ENCODE data around the gene KAZN. TPM values are rescaled to one million over a fixed set of nuclear protein-coding genes. Genes with fewer than 3 reads are reported as not detected.

The KAZN gene
- total and polyA plus RNA-seq, 3 donors from 2014 or later = 12.1 to 14.6 (median 13.8) TPM

DNA sequence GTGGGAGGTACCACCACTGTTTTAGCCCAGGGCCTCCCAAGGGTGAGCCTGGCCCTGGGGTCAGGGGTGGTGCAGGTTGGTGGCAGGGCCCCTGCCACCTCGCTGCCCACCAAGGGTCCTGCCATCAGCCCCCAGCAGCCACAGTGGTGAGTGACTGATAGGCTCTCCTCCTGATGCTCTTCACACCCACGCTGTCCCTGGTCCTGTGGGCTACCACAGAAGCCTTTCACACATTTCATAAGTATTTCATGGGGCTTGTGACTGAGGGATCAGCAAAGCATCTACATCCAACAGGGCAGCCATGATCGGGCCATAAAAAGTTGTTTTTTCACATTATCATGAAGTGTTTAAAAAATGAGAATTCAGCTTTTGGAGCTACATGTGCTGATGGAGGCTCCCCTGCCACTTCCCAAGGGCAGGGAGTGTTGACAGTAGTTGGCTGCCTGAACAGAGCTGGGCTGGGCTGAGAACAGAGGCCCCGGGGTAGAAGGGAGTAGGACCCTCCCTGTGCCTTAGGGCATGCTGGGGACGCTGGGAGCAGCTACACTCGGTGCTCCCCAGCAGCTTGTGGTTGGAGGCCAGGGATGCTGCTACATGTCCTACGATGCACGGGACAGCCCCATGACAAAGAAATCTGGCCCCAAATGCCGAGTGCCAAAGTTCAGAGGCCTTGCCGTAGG is 482.0 kb downstream of the KAZN start:
- DNase-seq = no peak
- Histone ChIP-seq H3K4me1 (no peaks in the 10 kb centered on the region), H3K27me3 (no peaks in the 10 kb centered on the region), H3K4me3 (no peak overlapping the region), H3K36me3 (ENCODE audit: low read depth, missing control alignments) (no peaks in the 10 kb centered on the region), H3K9me3 (no peaks in the 10 kb centered on the region), H3K27ac (no peak overlapping the region)
- no peak for TF ChIP-seq POLR2A (IDR thresholded peaks at IDR 0.05)
- TF ChIP-seq, protein P1, sequence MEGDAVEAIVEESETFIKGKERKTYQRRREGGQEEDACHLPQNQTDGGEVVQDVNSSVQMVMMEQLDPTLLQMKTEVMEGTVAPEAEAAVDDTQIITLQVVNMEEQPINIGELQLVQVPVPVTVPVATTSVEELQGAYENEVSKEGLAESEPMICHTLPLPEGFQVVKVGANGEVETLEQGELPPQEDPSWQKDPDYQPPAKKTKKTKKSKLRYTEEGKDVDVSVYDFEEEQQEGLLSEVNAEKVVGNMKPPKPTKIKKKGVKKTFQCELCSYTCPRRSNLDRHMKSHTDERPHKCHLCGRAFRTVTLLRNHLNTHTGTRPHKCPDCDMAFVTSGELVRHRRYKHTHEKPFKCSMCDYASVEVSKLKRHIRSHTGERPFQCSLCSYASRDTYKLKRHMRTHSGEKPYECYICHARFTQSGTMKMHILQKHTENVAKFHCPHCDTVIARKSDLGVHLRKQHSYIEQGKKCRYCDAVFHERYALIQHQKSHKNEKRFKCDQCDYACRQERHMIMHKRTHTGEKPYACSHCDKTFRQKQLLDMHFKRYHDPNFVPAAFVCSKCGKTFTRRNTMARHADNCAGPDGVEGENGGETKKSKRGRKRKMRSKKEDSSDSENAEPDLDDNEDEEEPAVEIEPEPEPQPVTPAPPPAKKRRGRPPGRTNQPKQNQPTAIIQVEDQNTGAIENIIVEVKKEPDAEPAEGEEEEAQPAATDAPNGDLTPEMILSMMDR (IDR thresholded peaks at IDR 0.05) = no peak
- WGBS, 2 donors = 91 to 94% methylated on average over 4 to 10 of the region's 10 CpGs
- intact Hi-C loops (cut with DNase I; ENCODE audit: low total_unique reads) = no loop called here

DNA sequence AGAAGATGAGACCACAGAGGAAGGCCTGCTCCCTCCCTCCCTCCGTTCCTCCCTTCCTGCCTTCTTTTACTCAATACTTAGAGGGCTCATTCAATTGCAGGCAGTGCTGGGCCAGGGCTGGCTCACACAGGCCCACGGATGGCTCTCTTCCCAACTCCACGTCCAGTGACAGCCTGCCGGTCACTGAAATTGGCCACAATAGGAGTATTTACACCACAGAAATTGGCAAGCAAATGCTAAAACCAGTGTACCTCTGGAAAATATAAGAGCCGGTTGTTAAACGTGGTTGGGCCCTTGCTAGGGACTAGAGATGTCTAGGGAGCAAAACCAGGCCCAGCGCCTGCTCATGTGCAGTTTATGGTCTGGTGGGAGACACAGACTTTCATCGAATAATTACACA is 482.6 kb downstream of the KAZN start:
- no peaks in the 10 kb centered on the region for H3K9me3 ChIP-seq
- no peak for DNase-seq
- intact Hi-C loops (cut with DNase I; ENCODE audit: low total_unique reads) = no loop called here

GRCh38 chr1:15083578-15083977 is 485.1 kb downstream of the KAZN start:
- no peaks in the 10 kb centered on the region for H3K4me1 ChIP-seq
- intact Hi-C loops (cut with DNase I; ENCODE audit: low total_unique reads) = no loop called here
- 89 to 100% methylated on average over 7 of the region's 7 CpGs for WGBS, 2 donors
- no peak overlapping the region for H3K27ac ChIP-seq
- no peaks in the 10 kb centered on the region for H3K9me3 ChIP-seq
- no peaks in the 10 kb centered on the region for H3K36me3 ChIP-seq (ENCODE audit: low read depth, missing control alignments)
- TF ChIP-seq POLR2A (IDR thresholded peaks at IDR 0.05) = no peak
- TF ChIP-seq, protein P1 (IDR thresholded peaks at IDR 0.05) = no peak
- DNase-seq = no peak
- H3K27me3 ChIP-seq = no peaks in the 10 kb centered on the region
- H3K4me3 ChIP-seq = no peak overlapping the region

More for the DNA sequence above, 482.6 kb downstream of the KAZN start:
- H3K36me3 ChIP-seq (ENCODE audit: low read depth, missing control alignments) = no peaks in the 10 kb centered on the region
- H3K4me3 ChIP-seq = no peak overlapping the region
- TF ChIP-seq, protein P1 (IDR thresholded peaks at IDR 0.05) = no peak
- TF ChIP-seq POLR2A (IDR thresholded peaks at IDR 0.05) = no peak
- H3K27ac ChIP-seq = no peak overlapping the region
- WGBS, 2 donors = 83 to 94% methylated on average over 8 of the region's 8 CpGs
- H3K4me1 ChIP-seq = no peaks in the 10 kb centered on the region
- no peaks in the 10 kb centered on the region for H3K27me3 ChIP-seq

DNA sequence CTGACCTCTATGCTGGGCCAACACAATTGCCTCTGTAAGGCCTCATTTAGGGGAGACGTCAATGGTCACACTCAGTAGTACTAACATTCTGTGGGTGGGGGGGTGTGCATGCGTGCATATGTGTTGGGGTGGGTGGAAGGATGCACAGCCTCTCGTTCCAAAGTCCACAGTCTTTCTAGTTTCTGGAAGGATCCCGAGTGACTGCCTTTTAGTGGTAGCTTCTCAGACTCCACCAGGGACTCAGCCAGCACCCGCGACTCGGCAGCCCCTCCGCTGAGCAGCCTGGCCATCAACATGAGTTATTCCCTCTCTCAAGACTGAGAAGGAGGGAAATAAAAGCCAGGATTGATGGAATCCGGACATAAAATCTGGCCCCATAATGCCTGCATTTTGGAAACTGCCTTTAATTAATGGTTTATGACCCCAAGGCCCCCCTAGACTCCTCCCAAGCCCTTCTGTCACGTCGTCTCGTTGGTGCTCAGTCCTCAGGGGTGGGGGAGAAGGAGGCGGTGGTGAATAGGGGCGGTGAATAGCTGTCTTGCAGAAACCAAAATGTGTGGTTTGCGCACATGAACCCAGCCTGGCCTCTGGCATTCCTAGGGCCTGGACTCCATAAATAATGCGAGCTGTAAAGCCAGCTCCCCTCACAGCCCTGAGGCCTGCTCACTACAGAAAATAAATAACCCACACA is 489.9 kb downstream of the KAZN start:
- Histone ChIP-seq H3K9me3 (no peaks in the 10 kb centered on the region), H3K4me3 (no peak overlapping the region), H3K27me3 (no peaks in the 10 kb centered on the region), H3K27ac (no peak overlapping the region), H3K4me1 (peaks cover 7% of the 10 kb centered on the region), H3K36me3 (ENCODE audit: low read depth, missing control alignments) (no peaks in the 10 kb centered on the region)
- TF ChIP-seq, protein P1 (IDR thresholded peaks at IDR 0.05) = no peak
- WGBS, 2 donors = 73 to 79% methylated on average over 16 of the region's 16 CpGs
- DNase-seq = no peak
- intact Hi-C loops (cut with DNase I; ENCODE audit: low total_unique reads) = no loop called here

All from testis (tissue), 3 donors.